Caco-2 (cell line): ENCODE results near the gene SV2B. TPM values are rescaled to one million over a fixed set of nuclear protein-coding genes. Genes with fewer than 3 reads are reported as not detected.

Experiments used
- BruUV-seq: library from RNA; stranded (reverse); fragments of 400-500 nt; replicated peaks from 2 replicates; lab custom pipeline; 2021; lab: Mats Ljungman, UMichigan
- CTCF ChIA-PET: fragments of 300-600 bp; sonication (Branson Sonifier 250); formaldehyde crosslinking; loops from one replicate; lab custom pipeline; 2022; ENCODE audit warnings: antibody characterized with exemption; lab: Charles Lee
- POLR2A ChIA-PET: fragments of 300-600 bp; sonication (Branson Sonifier 250); formaldehyde crosslinking; loops from one replicate; lab custom pipeline; 2022; ENCODE audit warnings: antibody characterized with exemption; lab: Charles Lee
- DNase-seq, 2 experiments: peaks; one replicate each; pipeline versions ENCODE4 v3.0.0 to v3.0.0-alpha.2; 2020 to 2022
- H3K27me3 ChIP-seq: replicated peaks from 2 replicates; pipeline ENCODE4 v1.6.0; 2011; ENCODE audit warnings: low read length; ENCODE audit not compliant: control insufficient read depth, insufficient read depth
- H3K36me3 ChIP-seq: 2 replicates; pipeline ENCODE4 v1.5.1; 2011; ENCODE audit warnings: low read length; ENCODE audit not compliant: control insufficient read depth, insufficient read depth
- H3K4me1 ChIP-seq: fragments of 250-450 bp; sonication (Bioruptor Pico); 2 replicates; pipeline ENCODE4 v1.5.1; 2020; ENCODE audit warnings: mild to moderate bottlenecking
- H3K4me3 ChIP-seq: 2 replicates; pipeline ENCODE4 v1.5.1; 2011; ENCODE audit warnings: low read depth, mild to moderate bottlenecking, control low read depth, low read length
- H3K9me3 ChIP-seq: fragments of 250-450 bp; sonication (Bioruptor Pico); 2 replicates; pipeline ENCODE4 v1.5.1; 2020; ENCODE audit warnings: mild to moderate bottlenecking, moderate library complexity
- H3K27ac Mint-ChIP-seq: one replicate; pipeline ENCODE4 v1.8.0; 2022; ENCODE audit warnings: mixed read lengths; ENCODE audit not compliant: unreplicated experiment
- H3K27me3 Mint-ChIP-seq: one replicate; pipeline ENCODE4 v1.8.0; 2022; ENCODE audit warnings: mixed read lengths; ENCODE audit not compliant: insufficient read depth, unreplicated experiment
- H3K36me3 Mint-ChIP-seq: one replicate; pipeline ENCODE4 v1.8.0; 2022; ENCODE audit warnings: mild to moderate bottlenecking, mixed read lengths; ENCODE audit not compliant: insufficient read depth, unreplicated experiment
- H3K4me1 Mint-ChIP-seq: one replicate; pipeline ENCODE4 v1.8.0; 2022; ENCODE audit warnings: low read depth, mixed read lengths; ENCODE audit not compliant: unreplicated experiment
- H3K4me3 Mint-ChIP-seq: one replicate; pipeline ENCODE4 v1.8.0; 2022; ENCODE audit warnings: mild to moderate bottlenecking, moderate library complexity, mixed read lengths; ENCODE audit not compliant: unreplicated experiment
- H3K9me3 Mint-ChIP-seq: one replicate; pipeline ENCODE4 v1.8.0; 2022; ENCODE audit warnings: mixed read lengths; ENCODE audit not compliant: unreplicated experiment
- CTCF ChIP-seq, 2 experiments: fragments of 200-600 bp in 1 of 2; IDR thresholded peaks; 1 replicate in 1 of 2; 2 replicates in 1 of 2; pipeline versions ENCODE4 v1.5.1 to v1.8.0; 2011 to 2022; ENCODE audit warnings: antibody characterized with exemption in 1 of 2, control low read depth in 1 of 2, inconsistent platforms in 1 of 2, low read depth in 1 of 2, low read length in 1 of 2, mild to moderate bottlenecking in 1 of 2, moderate library complexity in 1 of 2; ENCODE audit not compliant: insufficient read depth in 1 of 2, severe bottlenecking in 1 of 2, unreplicated experiment in 1 of 2
- intact Hi-C: fragments of 100-400 bp; cut with micrococcal nuclease; formaldehyde crosslinking; loops from one replicate; pipeline ENCODE4 v1.10.0; 2022; ENCODE audit not compliant: unreplicated experiment
- total RNA-seq: library from RNA; stranded (reverse); gene quantifications from 2 replicates; pipeline ENCODE4 v1.2.3, GENCODE V29; 2022

SV2B gene
- total RNA-seq, 1 experiment from 2014 or later = not detected

GRCh38 chr15:91125162-91125561 lies 25.1 kb downstream of the SV2B start:
- H3K4me3 Mint-ChIP-seq = no peak overlapping the region
- no TSS peak for BruUV-seq

GRCh38 chr15:91126080-91126479 lies 26.0 kb downstream of the SV2B start:
- POLR2A ChIA-PET = no interaction called here
- TF ChIP-seq CTCF (IDR thresholded peaks at IDR 0.05; ENCODE audit: insufficient read depth in 1 of 2, low read depth in 1 of 2, low read length in 1 of 2, severe bottlenecking in 1 of 2, unreplicated experiment in 1 of 2) = no peak
- no peaks in the 10 kb centered on the region for H3K27me3 Mint-ChIP-seq
- H3K36me3 Mint-ChIP-seq = no peaks in the 10 kb centered on the region
- no TSS peak for BruUV-seq
- CTCF ChIA-PET = no interaction called here
- no peak overlapping the region for H3K4me3 ChIP-seq
- no peak overlapping the region for H3K27ac Mint-ChIP-seq
- H3K36me3 ChIP-seq = no peaks in the 10 kb centered on the region
- no peaks in the 10 kb centered on the region for H3K4me1 Mint-ChIP-seq
- no peak for DNase-seq
- no peak overlapping the region for H3K4me3 Mint-ChIP-seq
- H3K9me3 Mint-ChIP-seq = no peaks in the 10 kb centered on the region
- H3K27me3 ChIP-seq = no peaks in the 10 kb centered on the region
- H3K4me1 ChIP-seq = no peaks in the 10 kb centered on the region
- intact Hi-C loops = no loop called here
- H3K9me3 ChIP-seq = no peaks in the 10 kb centered on the region

More at GRCh38 chr15:91125162-91125561, 25.1 kb downstream of the SV2B start:
- H3K27me3 Mint-ChIP-seq = no peaks in the 10 kb centered on the region
- Histone ChIP-seq H3K27me3 (no peaks in the 10 kb centered on the region), H3K4me1 (no peaks in the 10 kb centered on the region), H3K9me3 (no peaks in the 10 kb centered on the region), H3K4me3 (no peak overlapping the region), H3K36me3 (no peaks in the 10 kb centered on the region)
- ChIA-PET CTCF (no interaction called here), POLR2A (no interaction called here)
- H3K36me3 Mint-ChIP-seq = no peaks in the 10 kb centered on the region
- intact Hi-C loops = no loop called here
- H3K4me1 Mint-ChIP-seq = no peaks in the 10 kb centered on the region
- no peak for TF ChIP-seq CTCF (IDR thresholded peaks at IDR 0.05; ENCODE audit: insufficient read depth in 1 of 2, low read depth in 1 of 2, low read length in 1 of 2, severe bottlenecking in 1 of 2, unreplicated experiment in 1 of 2)
- H3K27ac Mint-ChIP-seq = no peak overlapping the region
- no peak for DNase-seq
- H3K9me3 Mint-ChIP-seq = no peaks in the 10 kb centered on the region

GRCh38 chr15:91127236-91127955 lies 27.3 kb downstream of the SV2B start:
- H3K27ac Mint-ChIP-seq = no peak overlapping the region
- no peaks in the 10 kb centered on the region; the same call in 1 of the 2 replicates for H3K4me1 ChIP-seq
- intact Hi-C loops = no loop called here
- H3K9me3 Mint-ChIP-seq = no peaks in the 10 kb centered on the region
- H3K36me3 ChIP-seq = no peaks in the 10 kb centered on the region
- POLR2A ChIA-PET = no interaction called here
- no peaks in the 10 kb centered on the region for H3K27me3 Mint-ChIP-seq
- no peaks in the 10 kb centered on the region for H3K9me3 ChIP-seq
- no TSS peak for BruUV-seq
- H3K36me3 Mint-ChIP-seq = no peaks in the 10 kb centered on the region
- H3K4me3 Mint-ChIP-seq = no peak overlapping the region
- TF ChIP-seq CTCF (IDR thresholded peaks at IDR 0.05; ENCODE audit: insufficient read depth in 1 of 2, low read depth in 1 of 2, low read length in 1 of 2, severe bottlenecking in 1 of 2, unreplicated experiment in 1 of 2) = no peak
- H3K4me3 ChIP-seq = no peak overlapping the region
- DNase-seq = no peak
- no peaks in the 10 kb centered on the region for H3K4me1 Mint-ChIP-seq
- H3K27me3 ChIP-seq = no peaks in the 10 kb centered on the region
- CTCF ChIA-PET = no interaction called here
